ENCODE data around the gene PPP1R17.

PPP1R17 gene

DNA sequence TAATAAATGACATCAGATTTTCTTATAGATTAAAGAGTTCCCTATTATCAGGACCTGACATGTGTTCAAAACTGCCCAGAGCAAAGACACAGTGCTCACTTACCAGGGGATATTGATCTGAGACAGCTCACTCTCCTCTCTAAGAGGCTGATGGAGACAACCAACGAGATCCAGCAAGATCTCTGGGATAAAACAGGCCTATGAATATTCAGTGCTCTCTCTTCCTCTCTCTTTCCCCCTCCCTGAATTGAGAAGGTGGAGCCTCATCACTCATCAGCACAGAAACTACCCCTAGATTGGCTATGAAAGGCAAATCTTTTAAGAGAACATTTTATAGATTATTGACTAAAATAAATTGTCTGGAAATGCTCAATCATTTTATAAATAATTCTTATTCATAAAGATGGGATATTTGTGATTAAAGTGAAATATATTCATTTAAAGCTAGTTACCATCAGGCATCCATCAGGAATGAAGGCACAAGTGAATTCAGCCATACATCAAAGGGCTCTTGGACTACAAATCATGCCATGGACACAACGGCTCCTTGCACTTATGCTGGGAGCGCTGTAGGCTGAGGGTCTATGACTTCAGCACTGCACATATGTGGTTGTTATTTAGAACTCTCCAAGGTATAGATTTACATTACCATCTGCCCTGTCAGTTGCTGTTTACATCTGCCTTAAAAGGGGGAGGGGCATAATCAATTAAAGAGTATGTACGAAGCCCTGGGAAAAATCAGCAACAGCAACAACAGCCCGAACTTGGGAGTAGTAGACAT, 3.4 kb upstream of the PPP1R17 start:
- Histone ChIP-seq H3K36me3 (ENCODE audit: insufficient read depth, low read length) (no peaks in the 10 kb centered on the region), H3K4me1 (ENCODE audit: insufficient read depth, low read length) (peaks cover 19% of the 10 kb centered on the region), H3K9me3 (ENCODE audit: control insufficient read depth, insufficient read depth, low read length) (no peaks in the 10 kb centered on the region), H3K9ac (ENCODE audit: low read depth, low read length) (no peak overlapping the region)

DNA sequence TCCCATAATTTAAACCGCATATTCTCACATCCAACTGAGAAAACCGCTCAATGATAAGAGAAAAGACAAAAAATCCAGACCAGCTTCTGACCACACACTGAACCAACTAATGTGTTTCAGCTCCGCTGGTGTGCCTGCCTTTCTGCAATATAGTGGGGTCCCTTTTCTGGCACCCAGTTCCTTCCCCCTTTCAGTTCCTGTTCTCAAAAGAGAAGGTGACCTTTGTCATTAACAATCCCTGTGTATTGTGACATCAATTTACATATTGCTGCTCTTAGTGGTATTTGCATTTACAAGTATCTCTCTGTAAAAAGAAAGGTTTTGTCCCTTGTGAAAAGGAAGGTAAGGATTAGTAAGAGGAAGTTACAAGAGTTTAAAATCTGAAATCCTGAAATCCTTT, 1.4 kb downstream of the PPP1R17 start:
- Histone ChIP-seq H3K9ac (ENCODE audit: low read depth, low read length) (no peak overlapping the region), H3K4me1 (ENCODE audit: insufficient read depth, low read length) (peaks cover 45% of the 10 kb centered on the region), H3K36me3 (ENCODE audit: insufficient read depth, low read length) (no peaks in the 10 kb centered on the region), H3K9me3 (ENCODE audit: control insufficient read depth, insufficient read depth, low read length) (no peaks in the 10 kb centered on the region)

DNA sequence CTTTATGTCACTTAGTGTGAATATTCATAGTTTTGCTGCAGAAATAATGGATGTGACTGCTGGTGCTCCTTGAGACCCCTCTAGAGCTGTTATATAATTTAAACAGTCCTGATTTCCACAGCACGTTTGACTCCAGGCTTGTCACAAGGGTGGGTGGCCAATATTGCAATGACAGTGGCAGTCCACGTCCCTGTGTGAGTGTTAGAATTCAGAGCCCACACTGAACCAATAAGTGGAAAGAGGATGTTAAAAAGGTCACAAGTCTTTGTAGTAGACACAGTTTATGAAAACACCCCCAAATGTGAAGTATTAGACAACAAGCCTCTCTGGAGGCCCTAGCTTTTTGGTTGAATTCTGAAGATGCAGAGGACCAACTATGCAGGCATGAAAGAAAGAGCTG, 2.0 kb downstream of the PPP1R17 start:
- Histone ChIP-seq H3K4me1 (ENCODE audit: insufficient read depth, low read length) (peaks cover 41% of the 10 kb centered on the region; the same call in 1 of the 2 replicates), H3K9me3 (ENCODE audit: control insufficient read depth, insufficient read depth, low read length) (no peaks in the 10 kb centered on the region), H3K36me3 (ENCODE audit: insufficient read depth, low read length) (no peaks in the 10 kb centered on the region), H3K9ac (ENCODE audit: low read depth, low read length) (no peak overlapping the region)

DNA sequence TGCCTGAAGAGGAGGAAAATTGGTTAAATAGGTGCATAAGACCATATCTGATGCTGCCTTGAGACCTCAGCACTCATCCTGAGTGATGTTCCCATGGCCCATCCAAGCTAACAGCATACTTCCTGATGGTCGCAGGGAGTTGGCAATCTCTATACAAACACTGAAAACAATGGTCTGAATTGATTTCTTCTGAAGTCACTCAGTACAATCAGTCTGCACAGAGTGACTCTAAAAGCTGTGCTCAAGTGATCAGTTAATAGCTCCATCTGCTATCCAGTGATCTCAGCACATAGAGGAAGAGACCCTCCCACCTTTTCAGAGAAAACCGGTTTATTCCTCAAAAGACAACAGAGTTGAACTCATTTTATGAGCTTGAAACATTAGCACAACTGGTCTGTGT, 3.9 kb downstream of the PPP1R17 start:
- Histone ChIP-seq H3K4me1 (ENCODE audit: insufficient read depth, low read length) (peaks cover 41% of the 10 kb centered on the region; the same call in 1 of the 2 replicates), H3K36me3 (ENCODE audit: insufficient read depth, low read length) (no peaks in the 10 kb centered on the region; the same call in 1 of the 2 replicates), H3K9ac (ENCODE audit: low read depth, low read length) (no peak overlapping the region), H3K9me3 (ENCODE audit: control insufficient read depth, insufficient read depth, low read length) (no peaks in the 10 kb centered on the region)

DNA sequence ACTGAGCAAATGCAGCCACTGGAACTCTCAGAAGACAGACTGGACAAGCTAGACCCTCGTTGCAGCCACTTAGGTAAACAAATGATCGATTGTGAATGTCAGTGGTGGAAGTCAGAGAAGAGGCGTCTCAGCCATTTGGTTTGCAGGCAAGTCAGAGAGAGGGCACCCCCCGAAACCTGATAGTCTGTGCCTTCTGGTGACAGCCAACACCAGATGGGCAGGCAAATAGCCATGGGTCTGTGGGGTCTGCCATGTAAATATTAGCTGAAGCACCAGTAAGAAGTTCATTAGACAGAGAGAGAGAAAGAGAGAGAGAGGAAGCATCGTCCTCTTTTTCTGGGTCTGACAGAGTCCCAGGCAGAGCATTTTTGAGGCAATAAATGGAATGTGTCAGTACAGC, 5.4 kb downstream of the PPP1R17 start:
- H3K9me3 ChIP-seq (ENCODE audit: control insufficient read depth, insufficient read depth, low read length), result no peaks in the 10 kb centered on the region
- no peaks in the 10 kb centered on the region; the same call in 1 of the 2 replicates for H3K36me3 ChIP-seq (ENCODE audit: insufficient read depth, low read length)
- H3K9ac ChIP-seq (ENCODE audit: low read depth, low read length), result no peak overlapping the region
- H3K4me1 ChIP-seq (ENCODE audit: insufficient read depth, low read length), result peaks cover 36% of the 10 kb centered on the region; the same call in 1 of the 2 replicates

DNA sequence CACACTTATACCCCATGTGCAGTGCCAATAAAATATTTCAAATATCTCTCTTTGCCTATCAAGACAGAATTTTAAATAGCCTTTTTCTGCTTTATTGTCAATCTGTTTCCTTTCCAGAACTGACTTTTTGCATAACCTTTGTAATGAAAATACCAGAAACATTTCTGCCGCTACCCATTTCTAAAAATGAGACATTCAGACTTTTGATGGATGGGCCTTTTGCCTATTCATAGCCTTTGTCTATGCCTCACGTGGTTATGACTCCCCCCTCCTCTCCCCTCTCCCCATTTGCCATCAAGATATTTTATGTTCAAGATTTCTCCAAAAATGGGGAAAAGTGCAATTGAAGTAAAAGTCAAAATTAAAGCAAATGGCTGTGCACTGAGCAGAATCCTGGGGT, 5.9 kb downstream of the PPP1R17 start:
- Histone ChIP-seq H3K9ac (ENCODE audit: low read depth, low read length) (no peak overlapping the region), H3K36me3 (ENCODE audit: insufficient read depth, low read length) (no peaks in the 10 kb centered on the region; the same call in 1 of the 2 replicates), H3K9me3 (ENCODE audit: control insufficient read depth, insufficient read depth, low read length) (no peaks in the 10 kb centered on the region), H3K4me1 (ENCODE audit: insufficient read depth, low read length) (peaks cover 32% of the 10 kb centered on the region; the same call in 1 of the 2 replicates)

DNA sequence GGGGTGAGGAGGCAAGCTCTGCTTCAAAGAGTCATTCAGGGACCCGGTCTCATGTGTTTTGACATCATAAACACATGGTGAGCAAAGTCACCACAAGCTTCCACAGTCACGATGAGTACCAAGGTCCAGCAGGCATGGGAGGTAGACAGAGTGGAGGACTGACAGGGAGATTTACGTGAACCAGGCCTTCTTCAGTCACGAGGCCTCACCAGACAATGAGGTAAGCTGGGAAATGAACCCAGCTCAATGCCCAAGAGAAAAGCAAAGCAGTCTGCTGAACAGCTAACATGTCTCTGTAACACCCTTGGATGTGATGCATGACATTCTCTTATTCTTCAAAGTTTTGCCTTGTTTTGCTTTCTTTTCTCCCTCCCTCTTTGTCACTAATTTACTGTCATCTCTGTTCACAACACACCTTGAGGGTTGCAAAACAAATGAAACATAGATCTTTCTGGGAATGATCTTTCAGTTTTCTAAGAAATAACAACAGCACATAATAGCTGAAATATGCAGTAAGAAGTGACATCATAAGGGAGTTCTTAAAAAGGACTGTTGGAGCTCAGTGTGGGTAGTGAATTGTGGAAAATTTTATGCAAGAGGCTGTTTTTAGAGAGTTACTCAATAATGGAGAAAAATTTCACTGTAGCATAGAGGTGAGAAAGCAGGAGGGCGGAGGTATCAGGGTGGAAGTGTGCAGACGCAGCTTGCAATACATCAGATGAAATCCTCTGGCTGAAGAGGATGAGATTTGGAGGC, 9.0 kb downstream of the PPP1R17 start:
- Histone ChIP-seq H3K9me3 (ENCODE audit: control insufficient read depth, insufficient read depth, low read length) (no peaks in the 10 kb centered on the region), H3K4me1 (ENCODE audit: insufficient read depth, low read length) (0 out of 2 replicates have a peak, but pooled peaks cover 6% of the 10 kb centered on the region), H3K9ac (ENCODE audit: low read depth, low read length) (no peak overlapping the region), H3K36me3 (ENCODE audit: insufficient read depth, low read length) (no peaks in the 10 kb centered on the region; the same call in 1 of the 2 replicates)

DNA sequence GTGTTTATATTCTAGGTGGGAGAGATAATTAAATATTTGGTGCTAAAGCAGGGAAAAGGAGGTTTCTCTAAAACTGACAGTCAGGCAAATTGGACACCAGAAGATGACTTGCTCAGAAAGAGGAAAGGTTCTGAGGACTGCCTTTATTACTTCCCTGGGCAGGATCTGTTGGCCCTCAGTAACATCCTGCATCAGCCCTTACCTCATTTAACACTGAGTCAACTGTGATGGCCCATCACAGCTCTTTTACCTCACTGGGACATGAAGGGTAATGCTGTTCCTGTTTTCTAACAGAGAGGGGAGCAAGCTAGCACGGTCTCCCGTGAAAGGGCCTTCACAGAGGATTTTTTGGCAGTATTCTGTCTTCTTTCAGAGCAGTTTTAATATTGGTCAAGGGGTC, 12.0 kb downstream of the PPP1R17 start:
- no peaks in the 10 kb centered on the region for H3K9me3 ChIP-seq (ENCODE audit: control insufficient read depth, insufficient read depth, low read length)
- no peak overlapping the region for H3K9ac ChIP-seq (ENCODE audit: low read depth, low read length)
- H3K36me3 ChIP-seq (ENCODE audit: insufficient read depth, low read length), result no peaks in the 10 kb centered on the region; the same call in 1 of the 2 replicates
- H3K4me1 ChIP-seq (ENCODE audit: insufficient read depth, low read length), result no peaks in the 10 kb centered on the region

DNA sequence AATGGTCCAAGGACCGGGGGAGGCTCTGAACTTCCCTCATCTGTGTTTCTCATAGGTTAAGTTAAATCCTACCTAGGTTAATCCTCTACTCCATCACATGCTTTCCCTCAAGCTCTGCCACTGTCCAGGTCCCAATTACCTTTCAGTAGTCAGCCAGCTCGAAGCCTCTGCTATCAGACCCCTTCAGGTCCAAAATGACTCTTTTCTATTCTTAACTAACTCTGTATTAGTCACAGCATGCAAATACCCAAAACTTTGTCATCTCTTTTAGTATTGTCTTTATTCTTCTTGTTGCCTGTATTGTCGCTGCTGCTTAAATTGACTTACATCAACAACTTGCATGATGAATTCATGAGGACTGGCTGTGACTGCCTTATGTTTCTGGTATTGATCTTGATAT, 15.3 kb downstream of the PPP1R17 start:
- Histone ChIP-seq H3K9me3 (ENCODE audit: control insufficient read depth, insufficient read depth, low read length) (no peaks in the 10 kb centered on the region), H3K9ac (ENCODE audit: low read depth, low read length) (no peak overlapping the region), H3K36me3 (ENCODE audit: insufficient read depth, low read length) (no peaks in the 10 kb centered on the region), H3K4me1 (ENCODE audit: insufficient read depth, low read length) (no peaks in the 10 kb centered on the region)

DNA sequence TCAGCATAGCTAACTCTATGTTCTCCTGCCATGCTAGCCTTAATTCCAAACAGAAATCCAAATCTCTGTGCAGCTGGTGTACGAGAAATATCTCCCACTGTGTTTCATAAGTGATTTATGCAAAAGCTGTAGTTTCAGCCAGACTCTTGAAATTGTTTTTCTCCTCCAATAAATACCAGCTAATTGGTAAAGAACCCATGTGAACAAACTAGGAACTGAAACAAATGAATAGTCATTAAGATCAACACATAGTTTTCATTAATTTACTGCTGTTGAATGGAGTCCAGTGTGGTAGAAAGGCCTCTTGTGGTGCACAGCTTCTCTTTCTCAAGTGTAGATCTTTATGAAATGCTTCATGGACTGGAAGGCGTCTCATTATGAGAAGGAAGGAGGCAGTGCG, 18.4 kb downstream of the PPP1R17 start:
- Histone ChIP-seq H3K9me3 (ENCODE audit: control insufficient read depth, insufficient read depth, low read length) (no peaks in the 10 kb centered on the region), H3K9ac (ENCODE audit: low read depth, low read length) (no peak overlapping the region), H3K36me3 (ENCODE audit: insufficient read depth, low read length) (no peaks in the 10 kb centered on the region), H3K4me1 (ENCODE audit: insufficient read depth, low read length) (peaks cover 6% of the 10 kb centered on the region; the same call in 1 of the 2 replicates)

DNA sequence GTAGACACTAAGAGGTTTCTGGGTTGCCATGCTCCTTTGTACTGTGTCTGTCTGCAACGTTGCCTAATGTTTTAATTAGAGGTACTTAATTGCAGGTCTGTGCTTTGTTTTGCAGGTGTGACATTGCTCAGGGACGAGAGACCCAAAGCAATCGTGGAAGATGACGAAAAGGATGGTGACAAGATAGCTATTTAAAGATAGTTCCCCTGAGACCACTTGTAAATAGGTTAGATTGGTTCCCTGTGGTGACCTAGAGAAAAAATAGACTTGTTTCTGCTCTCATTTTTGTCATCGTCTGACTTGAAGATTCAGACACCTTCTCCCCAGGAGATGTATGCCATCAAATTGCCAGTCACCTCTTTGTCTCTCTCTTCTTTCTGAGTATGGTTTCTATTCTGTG, 20.1 kb downstream of the PPP1R17 start:
- Histone ChIP-seq H3K9me3 (ENCODE audit: control insufficient read depth, insufficient read depth, low read length) (peaks cover 2% of the 10 kb centered on the region; the same call in 1 of the 2 replicates), H3K36me3 (ENCODE audit: insufficient read depth, low read length) (no peaks in the 10 kb centered on the region), H3K4me1 (ENCODE audit: insufficient read depth, low read length) (peaks cover 13% of the 10 kb centered on the region; the same call in 1 of the 2 replicates), H3K9ac (ENCODE audit: low read depth, low read length) (no peak overlapping the region)

DNA sequence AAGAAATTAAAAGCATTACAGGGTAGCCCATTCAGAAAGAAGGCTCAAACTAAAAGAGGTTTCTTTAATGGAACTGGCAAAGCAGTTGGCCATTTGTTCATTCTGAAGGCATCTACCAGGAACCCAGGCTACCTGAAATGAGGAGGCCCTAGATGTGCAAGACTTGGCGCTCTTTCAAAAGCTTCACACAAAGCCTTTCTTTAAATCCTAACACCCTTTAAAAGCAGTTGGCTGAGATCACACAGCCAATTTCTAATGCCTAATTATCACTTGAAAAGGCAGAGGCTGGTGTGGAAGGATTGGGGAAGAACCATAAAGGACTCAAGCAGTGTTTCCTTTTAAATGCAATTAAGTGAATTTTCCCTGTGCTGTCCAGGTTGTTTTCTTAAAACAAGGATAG, 23.2 kb downstream of the PPP1R17 start:
- Histone ChIP-seq H3K4me1 (ENCODE audit: insufficient read depth, low read length) (peaks cover 13% of the 10 kb centered on the region; the same call in 1 of the 2 replicates), H3K36me3 (ENCODE audit: insufficient read depth, low read length) (no peaks in the 10 kb centered on the region), H3K9me3 (ENCODE audit: control insufficient read depth, insufficient read depth, low read length) (peaks cover 5% of the 10 kb centered on the region; the same call in 1 of the 2 replicates), H3K9ac (ENCODE audit: low read depth, low read length) (no peak overlapping the region)

DNA sequence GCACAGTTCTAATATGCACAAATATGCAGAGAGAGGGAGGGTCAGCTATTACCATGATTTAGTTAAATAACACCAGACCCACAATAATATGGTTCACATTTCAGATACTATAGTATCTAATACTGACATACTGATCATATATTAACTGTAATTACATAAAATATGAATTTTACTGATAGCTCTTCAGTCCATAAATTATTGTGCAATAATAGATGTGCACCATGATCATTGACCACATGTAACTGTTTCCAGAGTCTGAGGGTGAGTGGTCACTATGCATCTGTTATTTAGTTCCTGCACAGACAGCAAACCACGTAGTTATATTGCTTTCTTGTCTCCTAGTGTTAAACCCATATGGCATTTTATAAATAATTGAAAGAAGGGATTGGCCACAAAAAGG, 29.3 kb downstream of the PPP1R17 start:
- Histone ChIP-seq H3K9me3 (ENCODE audit: control insufficient read depth, insufficient read depth, low read length) (peaks cover 7% of the 10 kb centered on the region; the same call in 1 of the 2 replicates), H3K36me3 (ENCODE audit: insufficient read depth, low read length) (no peaks in the 10 kb centered on the region), H3K4me1 (ENCODE audit: insufficient read depth, low read length) (no peaks in the 10 kb centered on the region), H3K9ac (ENCODE audit: low read depth, low read length) (no peak overlapping the region)

DNA sequence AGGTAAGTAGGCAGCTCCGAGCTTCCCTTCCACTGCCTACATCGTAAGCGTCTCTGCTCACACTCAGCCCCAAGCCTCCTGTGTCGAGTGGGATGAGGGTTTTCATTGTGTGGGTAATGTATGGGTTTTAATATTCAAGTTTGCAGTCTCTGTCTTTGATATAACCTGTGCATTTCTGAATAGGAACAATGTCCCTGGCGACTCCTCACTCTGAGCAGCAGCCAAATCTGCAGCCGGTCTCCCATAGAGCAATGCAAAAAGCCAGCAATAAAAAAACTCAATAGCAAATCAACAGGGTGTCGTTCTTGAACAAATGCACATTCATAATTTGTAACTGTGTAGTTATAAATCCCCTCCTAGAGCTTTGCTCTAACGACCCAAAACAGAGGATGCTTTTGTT, 33.4 kb downstream of the PPP1R17 start:
- Histone ChIP-seq H3K9ac (ENCODE audit: low read depth, low read length) (no peak overlapping the region), H3K36me3 (ENCODE audit: insufficient read depth, low read length) (no peaks in the 10 kb centered on the region), H3K9me3 (ENCODE audit: control insufficient read depth, insufficient read depth, low read length) (0 out of 2 replicates have a peak, but pooled peaks cover 2% of the 10 kb centered on the region), H3K4me1 (ENCODE audit: insufficient read depth, low read length) (no peaks in the 10 kb centered on the region)

DNA sequence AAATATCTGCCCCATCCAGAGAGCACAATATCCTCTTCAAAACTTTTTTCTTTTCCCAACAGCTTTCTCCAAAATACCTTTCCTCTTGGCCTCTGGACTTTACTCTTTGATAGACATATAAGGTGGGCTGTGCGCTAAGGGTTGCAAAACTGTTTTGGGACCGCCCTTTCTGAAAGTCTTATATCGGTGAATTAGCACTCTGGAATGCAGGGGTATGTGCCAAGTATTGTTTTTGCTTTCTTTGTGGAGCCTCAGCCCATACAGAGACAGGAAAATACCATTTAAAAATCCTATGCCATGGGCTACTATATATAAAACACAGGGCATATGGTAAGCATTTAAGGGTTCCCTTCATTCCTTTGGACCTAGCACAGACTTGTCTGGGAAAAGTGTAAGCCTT, 37.7 kb downstream of the PPP1R17 start:
- H3K9me3 ChIP-seq (ENCODE audit: control insufficient read depth, insufficient read depth, low read length), result no peaks in the 10 kb centered on the region
- H3K36me3 ChIP-seq (ENCODE audit: insufficient read depth, low read length), result no peaks in the 10 kb centered on the region
- no peak overlapping the region for H3K9ac ChIP-seq (ENCODE audit: low read depth, low read length)

More for the DNA sequence above, 37.7 kb downstream of the PPP1R17 start:
- no peaks in the 10 kb centered on the region for H3K4me1 ChIP-seq (ENCODE audit: insufficient read depth, low read length)
